CD4-positive, alpha-beta memory T cell (primary cell): ENCODE measurements around the gene PLA2G4F. TPM values are rescaled to one million over a fixed set of nuclear protein-coding genes. Genes with fewer than 3 reads are reported as not detected.

Experiments
- CTCF ChIA-PET: fragments of 350-600 bp; sonication (Branson Sonifier 250); formaldehyde crosslinking; loops from one replicate; lab custom pipeline; 2021; ENCODE audit warnings: inconsistent platforms; ENCODE audit not compliant: partially characterized antibody; lab: Charles Lee
- POLR2A ChIA-PET: fragments of 350-600 bp; sonication (Branson Sonifier 250); formaldehyde crosslinking; loops from one replicate; lab custom pipeline; 2021; ENCODE audit not compliant: partially characterized antibody; lab: Charles Lee
- DNase-seq, 5 donors: peaks; one replicate each; pipeline versions ENCODE4 v3.0.0 to v3.0.0-alpha.2; 2020 to 2022; ENCODE audit warnings: mixed read lengths in 1 of 5
- H3K27ac ChIP-seq: one replicate; pipeline ENCODE4 v1.7.0; 2013; ENCODE audit warnings: low read depth, low read length
- H3K27me3 ChIP-seq: 2 replicates; pipeline ENCODE4 v1.7.0; 2013; ENCODE audit warnings: mild to moderate bottlenecking, low read length, moderate library complexity; ENCODE audit not compliant: insufficient read depth
- H3K36me3 ChIP-seq: 2 replicates; pipeline ENCODE4 v1.7.0; 2013; ENCODE audit warnings: mild to moderate bottlenecking, low read length, moderate library complexity; ENCODE audit not compliant: insufficient read depth
- H3K4me1 ChIP-seq: 2 replicates; pipeline ENCODE4 v1.7.0; 2013; ENCODE audit warnings: mild to moderate bottlenecking, low read length, moderate library complexity; ENCODE audit not compliant: insufficient read depth
- H3K4me3 ChIP-seq, 2 donors: one replicate each; pipeline ENCODE4 v1.7.0; 2013; ENCODE audit warnings: low read length in 2 of 2, mild to moderate bottlenecking in 1 of 2
- H3K9me3 ChIP-seq, 2 donors: one replicate each; pipeline ENCODE4 v1.7.0; 2013; ENCODE audit warnings: low read length in 2 of 2, control low read depth in 1 of 2; ENCODE audit not compliant: control insufficient read depth in 1 of 2
- H3K27ac Mint-ChIP-seq, 7 donors: one replicate each; pipeline ENCODE4 v1.8.0; 2020 to 2021; ENCODE audit warnings: mixed read lengths in 7 of 7, mild to moderate bottlenecking in 6 of 7, inconsistent platforms in 3 of 7, moderate library complexity in 3 of 7
- H3K27me3 Mint-ChIP-seq, 2 donors: one replicate each; pipeline ENCODE4 v1.8.0; 2020 to 2021; ENCODE audit warnings: mixed read lengths in 2 of 2
- H3K36me3 Mint-ChIP-seq, 2 donors: one replicate each; pipeline ENCODE4 v1.8.0; 2020 to 2021; ENCODE audit warnings: mixed read lengths in 2 of 2, inconsistent platforms in 1 of 2, mild to moderate bottlenecking in 1 of 2
- H3K4me1 Mint-ChIP-seq, 4 donors: one replicate each; pipeline ENCODE4 v1.8.0; 2020 to 2021; ENCODE audit warnings: mixed read lengths in 4 of 4, mild to moderate bottlenecking in 1 of 4
- H3K4me3 Mint-ChIP-seq, 8 donors: one replicate each; pipeline ENCODE4 v1.8.0; 2020 to 2021; ENCODE audit warnings: mixed read lengths in 8 of 8, mild to moderate bottlenecking in 7 of 8, moderate library complexity in 6 of 8, inconsistent platforms in 3 of 8
- H3K9me3 Mint-ChIP-seq, 8 donors: one replicate each; pipeline ENCODE4 v1.8.0; 2020 to 2021; ENCODE audit warnings: mixed read lengths in 8 of 8, mild to moderate bottlenecking in 5 of 8, inconsistent platforms in 3 of 8, moderate library complexity in 1 of 8
- intact Hi-C: fragments of 100-400 bp; cut with micrococcal nuclease; formaldehyde crosslinking; loops from one replicate; pipeline ENCODE4 v1.15.1; 2023
- polyA plus RNA-seq, 2 donors: library from polyadenylated mRNA; unstranded; fragments of 300-500 nt; fragmentation: Illumina TruSeq; gene quantifications; one replicate each; pipeline ENCODE4 v1.2.3, GENCODE V29; 2021
- total RNA-seq, 2 experiments: library from RNA; stranded (reverse); gene quantifications; one replicate each; pipeline ENCODE4 v1.2.3, GENCODE V29; 2021

Gene PLA2G4F
- total and polyA plus RNA-seq, 4 experiments from 2014 or later = not detected

DNA sequence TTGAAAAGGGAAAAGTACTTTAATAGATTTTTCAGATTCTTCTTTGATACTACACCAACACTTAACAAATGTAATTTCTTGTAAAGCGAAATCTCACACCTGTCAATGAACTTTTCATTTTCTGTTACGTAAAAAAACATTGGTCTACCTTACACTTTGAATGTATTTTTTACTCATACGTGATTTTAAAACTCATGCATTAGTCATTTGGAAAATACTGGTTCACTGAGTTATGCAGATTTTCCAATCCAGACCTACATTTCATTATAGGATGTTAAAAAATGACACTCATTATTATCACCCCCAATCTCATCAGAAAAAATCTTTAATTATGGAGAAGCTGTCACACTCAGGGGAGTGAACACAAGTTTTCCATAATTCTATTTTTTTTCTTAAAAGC, 36.9 kb upstream of the PLA2G4F start:
- POLR2A ChIA-PET = interaction anchor here (0.6 kb wide), 1 partner anchor 76 kb away, joined by 3 read pairs; no protein-coding TSS in a partner anchor

DNA sequence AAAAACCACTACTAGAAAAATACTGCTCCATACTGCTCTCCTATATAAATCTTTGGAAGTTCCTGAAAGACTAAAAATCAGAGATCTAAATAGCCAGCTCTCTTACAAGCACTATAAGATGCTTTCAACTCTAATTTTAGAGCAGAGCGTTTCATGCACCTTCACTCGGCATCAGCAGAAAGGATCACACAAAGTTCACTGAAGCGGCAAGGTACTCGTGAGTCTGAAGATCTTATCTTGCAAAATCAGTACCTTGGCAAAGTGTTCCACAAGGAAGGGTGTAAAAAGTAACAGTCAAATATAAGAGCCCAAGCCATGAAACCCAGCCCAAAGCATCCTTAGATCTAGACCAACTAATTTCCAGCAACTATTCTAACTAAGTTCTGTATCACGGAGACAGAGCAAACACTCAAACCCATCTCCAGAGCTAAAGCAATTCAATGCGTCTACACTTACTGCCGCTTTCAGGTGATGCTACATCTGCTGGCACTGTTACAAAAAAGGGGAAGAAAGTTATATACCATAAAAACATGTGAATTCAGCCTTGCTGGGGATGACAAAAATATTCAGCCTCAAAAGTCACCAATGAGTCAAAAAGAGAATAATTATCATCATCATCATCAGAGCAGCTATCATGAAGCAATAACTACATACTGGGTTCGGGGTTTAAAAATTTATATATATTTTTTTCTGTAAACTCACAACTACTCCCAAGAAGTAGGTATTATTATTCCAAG, 35.3 kb upstream of the PLA2G4F start:
- DNase-seq = no peak
- POLR2A ChIA-PET = interaction anchor here (0.6 kb wide), 1 partner anchor 8 kb away, joined by 3 read pairs; no protein-coding TSS in a partner anchor
- Histone ChIP-seq H3K9me3 (no peaks in the 10 kb centered on the region), H3K27me3 (no peaks in the 10 kb centered on the region), H3K4me3 (no peak overlapping the region), H3K27ac (no peak overlapping the region), H3K36me3 (peaks cover 41% of the 10 kb centered on the region), H3K4me1 (no peaks in the 10 kb centered on the region)
- H3K9me3 Mint-ChIP-seq = no peaks in the 10 kb centered on the region
- intact Hi-C loops = no loop called here
- peak overlapping the region in 1 of 7 donors; percentile 51 for H3K27ac Mint-ChIP-seq
- peaks cover 10 to 26% (median 21%) of the 10 kb centered on the region in 4 donors for H3K4me1 Mint-ChIP-seq
- no peaks in the 10 kb centered on the region for H3K27me3 Mint-ChIP-seq
- peaks cover 49 to 72% of the 10 kb centered on the region in 2 donors for H3K36me3 Mint-ChIP-seq
- CTCF ChIA-PET = no interaction called here
- peak overlapping the region in 1 of 8 donors; percentile 1 for H3K4me3 Mint-ChIP-seq

More for the DNA sequence above, 36.9 kb upstream of the PLA2G4F start:
- Mint-ChIP-seq H3K9me3 (no peaks in the 10 kb centered on the region), H3K4me1 (peaks cover 10 to 27% (median 21%) of the 10 kb centered on the region in 4 donors), H3K27ac (peak overlapping the region in 1 of 7 donors; percentile 50), H3K27me3 (no peaks in the 10 kb centered on the region), H3K36me3 (peaks cover 46 to 67% of the 10 kb centered on the region in 2 donors), H3K4me3 (no peak overlapping the region)
- CTCF ChIA-PET = no interaction called here
- intact Hi-C loops = no loop called here
- Histone ChIP-seq H3K4me1 (no peaks in the 10 kb centered on the region), H3K27ac (no peak overlapping the region), H3K9me3 (no peaks in the 10 kb centered on the region), H3K27me3 (no peaks in the 10 kb centered on the region), H3K36me3 (peaks cover 37% of the 10 kb centered on the region), H3K4me3 (no peak overlapping the region)
- DNase-seq = no peak

DNA sequence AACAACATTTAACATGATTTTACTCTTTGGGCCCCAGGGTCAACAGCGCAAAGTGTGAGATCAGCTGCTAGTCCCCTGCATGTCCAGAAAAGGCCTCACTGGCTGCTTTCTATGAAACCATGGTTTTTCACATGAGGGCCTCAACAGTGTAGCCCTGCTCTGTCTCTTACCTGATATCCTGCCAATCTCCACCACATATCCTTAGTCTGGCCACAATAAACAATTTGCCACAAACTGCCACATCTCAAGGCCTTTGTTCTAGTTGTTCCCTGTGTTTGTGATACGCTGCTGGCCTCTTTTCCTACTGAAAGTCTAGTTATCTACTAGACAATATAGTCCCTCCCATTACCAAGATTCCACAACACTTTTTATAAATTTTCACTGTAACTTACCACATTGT, 33.9 kb upstream of the PLA2G4F start:
- Histone ChIP-seq H3K27me3 (no peaks in the 10 kb centered on the region), H3K4me1 (no peaks in the 10 kb centered on the region), H3K9me3 (no peaks in the 10 kb centered on the region), H3K4me3 (no peak overlapping the region), H3K36me3 (peaks cover 55% of the 10 kb centered on the region), H3K27ac (no peak overlapping the region)
- intact Hi-C loops = no loop called here
- H3K4me1 Mint-ChIP-seq = peaks cover 10 to 20% (median 18%) of the 10 kb centered on the region in 4 donors
- CTCF ChIA-PET = no interaction called here
- no peak overlapping the region for H3K4me3 Mint-ChIP-seq
- no peaks in the 10 kb centered on the region for H3K27me3 Mint-ChIP-seq
- DNase-seq = no peak
- peak overlapping the region in 6 of 7 donors; percentile 1 to 81 (median 26) for H3K27ac Mint-ChIP-seq
- H3K36me3 Mint-ChIP-seq = peaks cover 49 to 73% of the 10 kb centered on the region in 2 donors
- no peaks in the 10 kb centered on the region for H3K9me3 Mint-ChIP-seq
- POLR2A ChIA-PET = no interaction called here

DNA sequence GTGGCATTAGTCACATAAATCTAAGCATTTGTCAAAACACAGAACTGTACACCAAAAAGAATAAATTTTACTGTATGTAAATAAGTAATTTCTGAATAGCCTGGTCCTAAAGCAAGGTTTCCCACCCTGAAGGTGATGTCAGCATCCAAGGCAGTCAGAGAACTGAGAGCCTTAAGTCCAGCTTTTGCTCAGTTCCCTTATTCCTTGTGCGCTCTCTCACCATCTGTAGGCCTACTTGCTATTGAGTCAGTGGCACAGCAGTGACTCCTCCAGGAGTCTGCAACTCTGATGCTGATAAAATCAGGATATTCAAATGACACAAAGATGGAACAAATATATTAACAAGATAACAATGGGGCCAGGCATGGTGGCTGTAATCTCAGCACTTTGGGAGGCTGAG, 29.4 kb upstream of the PLA2G4F start:
- DNase-seq = no peak
- no peak overlapping the region for H3K4me3 Mint-ChIP-seq
- H3K27ac Mint-ChIP-seq = peak overlapping the region in 1 of 7 donors; percentile 19
- peaks cover 73% of the 10 kb centered on the region for H3K36me3 ChIP-seq
- peaks cover 70 to 79% of the 10 kb centered on the region in 2 donors for H3K36me3 Mint-ChIP-seq
- H3K9me3 ChIP-seq = no peaks in the 10 kb centered on the region
- ChIA-PET CTCF (no interaction called here), POLR2A (interaction anchor here (0.7 kb wide), 1 partner anchor 14 kb away, joined by 3 read pairs; no protein-coding TSS in a partner anchor)
- intact Hi-C loops = no loop called here
- H3K4me3 ChIP-seq = no peak overlapping the region
- H3K4me1 ChIP-seq = no peaks in the 10 kb centered on the region
- no peak overlapping the region for H3K27ac ChIP-seq
- no peaks in the 10 kb centered on the region for H3K27me3 Mint-ChIP-seq
- H3K27me3 ChIP-seq = no peaks in the 10 kb centered on the region
- no peaks in the 10 kb centered on the region for H3K9me3 Mint-ChIP-seq
- H3K4me1 Mint-ChIP-seq = peaks cover 3 to 9% (median 6%) of the 10 kb centered on the region in 4 donors

- no peak overlapping the region for H3K27ac ChIP-seq
- no peak overlapping the region for H3K4me3 ChIP-seq
- no peaks in the 10 kb centered on the region for H3K4me1 ChIP-seq
- no peak overlapping the region for H3K27ac Mint-ChIP-seq
- no peaks in the 10 kb centered on the region for H3K9me3 Mint-ChIP-seq
- no peak overlapping the region for H3K4me3 Mint-ChIP-seq
- no peaks in the 10 kb centered on the region for H3K27me3 ChIP-seq
- no peak for DNase-seq
- CTCF ChIA-PET = no interaction called here
- peaks cover 0 to 3% (median 0%) of the 10 kb centered on the region in 4 donors for H3K4me1 Mint-ChIP-seq
- POLR2A ChIA-PET = no interaction called here
- no peaks in the 10 kb centered on the region for H3K9me3 ChIP-seq
- H3K36me3 Mint-ChIP-seq = peaks cover 73 to 79% of the 10 kb centered on the region in 2 donors
- peaks cover 66% of the 10 kb centered on the region for H3K36me3 ChIP-seq
- intact Hi-C loops = no loop called here
- H3K27me3 Mint-ChIP-seq = no peaks in the 10 kb centered on the region
Measured at GRCh38 chr15:42184736-42185135, 28.3 kb upstream of the PLA2G4F start.

DNA sequence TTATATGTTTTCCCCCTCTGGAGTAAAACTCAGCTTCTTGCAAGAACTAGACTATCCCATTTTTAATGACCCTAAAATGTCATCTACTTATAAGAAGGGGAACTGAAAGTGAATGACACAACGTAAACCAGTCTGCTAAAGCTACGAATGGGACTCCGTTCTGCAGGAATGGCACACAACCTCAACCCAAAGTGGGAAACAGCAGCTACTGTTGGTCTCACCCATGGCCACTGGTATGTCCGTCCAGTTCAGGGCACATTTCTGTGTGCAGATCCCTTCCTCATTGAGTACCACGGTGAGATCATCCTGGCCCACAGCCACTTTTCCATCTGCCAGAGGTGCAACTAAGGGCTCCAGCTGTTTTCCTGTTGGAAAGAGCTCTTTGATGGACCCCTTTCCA, 27.9 kb upstream of the PLA2G4F start:
- peaks cover 68% of the 10 kb centered on the region for H3K36me3 ChIP-seq
- H3K36me3 Mint-ChIP-seq = peaks cover 74 to 79% of the 10 kb centered on the region in 2 donors

DNA sequence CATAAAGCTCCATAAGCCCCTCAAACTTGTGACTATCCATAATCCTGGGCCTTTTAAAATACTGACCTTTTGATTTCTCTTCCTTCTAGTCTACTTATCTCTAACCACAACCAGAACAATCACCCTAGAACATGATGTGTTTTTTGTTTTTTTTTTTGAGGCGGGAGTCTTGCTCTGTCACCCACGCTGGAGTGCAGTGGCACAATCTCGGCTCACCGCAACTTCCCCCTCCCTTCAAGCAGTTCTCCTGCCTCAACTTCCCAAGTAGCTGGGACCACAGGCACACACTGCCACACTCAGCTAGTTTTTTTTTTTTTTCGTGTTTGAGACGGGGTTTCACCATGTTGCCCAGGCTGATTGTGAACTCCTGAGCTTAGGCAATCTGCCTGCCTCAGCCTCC, 26.5 kb upstream of the PLA2G4F start:
- POLR2A ChIA-PET = no interaction called here
- DNase-seq = no peak
- intact Hi-C loops = no loop called here
- CTCF ChIA-PET = no interaction called here
- Mint-ChIP-seq H3K27me3 (no peaks in the 10 kb centered on the region), H3K9me3 (no peaks in the 10 kb centered on the region), H3K4me3 (no peak overlapping the region), H3K4me1 (peaks cover 0 to 3% (median 0%) of the 10 kb centered on the region in 4 donors), H3K27ac (peak overlapping the region in 2 of 7 donors; percentile 7 to 11), H3K36me3 (peaks cover 70 to 77% of the 10 kb centered on the region in 2 donors)
- H3K4me3 ChIP-seq = no peak overlapping the region
- no peaks in the 10 kb centered on the region for H3K9me3 ChIP-seq
- H3K27me3 ChIP-seq = no peaks in the 10 kb centered on the region
- peaks cover 67% of the 10 kb centered on the region for H3K36me3 ChIP-seq
- no peak overlapping the region for H3K27ac ChIP-seq
- H3K4me1 ChIP-seq = no peaks in the 10 kb centered on the region

More for the DNA sequence above, 27.9 kb upstream of the PLA2G4F start:
- Mint-ChIP-seq H3K4me3 (no peak overlapping the region), H3K4me1 (peaks cover 0 to 3% (median 0%) of the 10 kb centered on the region in 4 donors), H3K9me3 (no peaks in the 10 kb centered on the region), H3K27me3 (no peaks in the 10 kb centered on the region), H3K27ac (peak overlapping the region in 1 of 7 donors; percentile 13)
- H3K9me3 ChIP-seq = no peaks in the 10 kb centered on the region
- H3K4me3 ChIP-seq = no peak overlapping the region
- H3K27me3 ChIP-seq = no peaks in the 10 kb centered on the region
- H3K4me1 ChIP-seq = no peaks in the 10 kb centered on the region
- CTCF ChIA-PET = no interaction called here
- DNase-seq = no peak
- no peak overlapping the region for H3K27ac ChIP-seq
- intact Hi-C loops = no loop called here
- POLR2A ChIA-PET = no interaction called here
